PC-3 (cell line): ENCODE results near the gene KCNT1. TPM values are rescaled to one million over a fixed set of nuclear protein-coding genes. Genes with fewer than 3 reads are reported as not detected.

Experiments
- ATAC-seq: fragments of 200-7000 bp; cut with Tn5 transposase; 2 replicates; pipeline ENCODE4 v1.9.1; 2020; ENCODE audit warnings: mild to moderate bottlenecking, moderate library complexity
- BruUV-seq: library from RNA; stranded (reverse); fragments of 400-500 nt; replicated peaks from 2 replicates; lab custom pipeline; 2021; lab: Mats Ljungman, UMichigan
- CTCF ChIA-PET: fragments of 300-600 bp; sonication (Branson Sonifier 250); formaldehyde crosslinking; loops from one replicate; lab custom pipeline; 2022; ENCODE audit warnings: antibody characterized with exemption; lab: Charles Lee
- POLR2A ChIA-PET: fragments of 300-600 bp; sonication (Branson Sonifier 250); formaldehyde crosslinking; loops from one replicate; lab custom pipeline; 2022; ENCODE audit warnings: antibody characterized with exemption; ENCODE audit not compliant: unreplicated experiment; lab: Charles Lee
- DNase-seq: peaks from one replicate; pipeline ENCODE4 v3.0.0-alpha.2; 2015
- H2AFZ ChIP-seq: fragments of 300-600 bp; sonication (generic); 2 replicates; pipeline ENCODE4 v1.6.0; 2016; ENCODE audit warnings: antibody characterized with exemption, low read length
- H3F3A ChIP-seq: fragments of 300-600 bp; sonication (generic); one replicate; pipeline ENCODE4 v1.6.0; 2017; ENCODE audit warnings: antibody characterized with exemption, low read length, control low read depth, mild to moderate bottlenecking; ENCODE audit not compliant: unreplicated experiment
- H3K27ac ChIP-seq: fragments of 300-600 bp; sonication (generic); 2 replicates; pipeline ENCODE4 v1.5.1; 2016; ENCODE audit warnings: mild to moderate bottlenecking, low read length
- H3K27me3 ChIP-seq: fragments of 300-600 bp; sonication (generic); 2 replicates; pipeline ENCODE4 v1.6.1; 2016; ENCODE audit warnings: low read length, mixed read lengths
- H3K36me3 ChIP-seq: fragments of 300-600 bp; sonication (generic); 2 replicates; pipeline ENCODE4 v1.6.1; 2016; ENCODE audit warnings: low read depth, mixed run types, low read length, mixed read lengths
- H3K4me1 ChIP-seq: fragments of 300-600 bp; sonication (generic); 2 replicates; pipeline ENCODE4 v1.5.1; 2016; ENCODE audit warnings: low read length; ENCODE audit not compliant: insufficient read depth
- H3K4me2 ChIP-seq: fragments of 300-600 bp; sonication (generic); 2 replicates; pipeline ENCODE4 v1.6.0; 2016; ENCODE audit warnings: low read length
- H3K4me3 ChIP-seq: fragments of 300-600 bp; sonication (generic); 2 replicates; pipeline ENCODE4 v1.5.1; 2016; ENCODE audit warnings: mild to moderate bottlenecking, low read length, mixed read lengths
- H3K79me2 ChIP-seq: fragments of 300-600 bp; sonication (generic); 2 replicates; pipeline ENCODE4 v1.6.1; 2017; ENCODE audit warnings: low read length, mixed read lengths
- H3K9ac ChIP-seq: fragments of 300-600 bp; sonication (generic); 2 replicates; pipeline ENCODE4 v1.6.0; 2016; ENCODE audit warnings: mild to moderate bottlenecking, low read length
- H3K9me2 ChIP-seq: fragments of 300-600 bp; sonication (generic); replicated peaks from 2 replicates; pipeline ENCODE4 v1.6.1; 2016; ENCODE audit warnings: mixed run types, low read length, mixed read lengths
- H3K9me3 ChIP-seq: fragments of 300-600 bp; sonication (generic); 2 replicates; pipeline ENCODE4 v1.6.1; 2016; ENCODE audit warnings: low read length, mixed read lengths
- H4K20me1 ChIP-seq: fragments of 300-600 bp; sonication (generic); 2 replicates; pipeline ENCODE4 v1.6.1; 2016; ENCODE audit warnings: low read length, mixed read lengths
- EZH2 ChIP-seq: fragments of 300-600 bp; sonication (generic); IDR thresholded peaks from one replicate; pipeline ENCODE4 v1.6.1; 2017; ENCODE audit warnings: antibody characterized with exemption, mild to moderate bottlenecking, low read length; ENCODE audit not compliant: unreplicated experiment
- EZH2phosphoT487 ChIP-seq: fragments of 300-600 bp; sonication (generic); IDR thresholded peaks from 2 replicates; pipeline ENCODE4 v1.6.1; 2018; ENCODE audit warnings: mild to moderate bottlenecking, antibody characterized with exemption, low read length, borderline replicate concordance
- intact Hi-C: fragments of 100-400 bp; cut with micrococcal nuclease; formaldehyde crosslinking; loops from 2 replicates; pipeline ENCODE4 v1.9.0; 2023
- total RNA-seq: library from RNA; depleted of rRNA; stranded (reverse); fragments of >200 nt; gene quantifications from 2 replicates; pipeline ENCODE4 v1.2.3, GENCODE V29; 2014
- TF ChIP-seq, protein P1 (sequence below): fragments of 300-600 bp; sonication (generic); conservative IDR thresholded peaks from 2 replicates; pipeline ENCODE4 v1.5.1; 2017; ENCODE audit warnings: antibody characterized with exemption, low read depth, mild to moderate bottlenecking, low read length

KCNT1 gene
- total RNA-seq, 1 experiment from 2014 or later = not detected

GRCh38 chr9:135792268-135793128, 90.5 kb downstream of the KCNT1 start:
- no peak overlapping the region for H3K4me2 ChIP-seq
- POLR2A ChIA-PET = no interaction called here
- no peaks in the 10 kb centered on the region for H4K20me1 ChIP-seq
- BruUV-seq = no TSS peak
- no peak overlapping the region for H2AFZ ChIP-seq
- DNase-seq (no peak), ATAC-seq (no peak)
- TF ChIP-seq EZH2 (no peak), EZH2phosphoT487 (no peak)
- TF ChIP-seq, protein P1, sequence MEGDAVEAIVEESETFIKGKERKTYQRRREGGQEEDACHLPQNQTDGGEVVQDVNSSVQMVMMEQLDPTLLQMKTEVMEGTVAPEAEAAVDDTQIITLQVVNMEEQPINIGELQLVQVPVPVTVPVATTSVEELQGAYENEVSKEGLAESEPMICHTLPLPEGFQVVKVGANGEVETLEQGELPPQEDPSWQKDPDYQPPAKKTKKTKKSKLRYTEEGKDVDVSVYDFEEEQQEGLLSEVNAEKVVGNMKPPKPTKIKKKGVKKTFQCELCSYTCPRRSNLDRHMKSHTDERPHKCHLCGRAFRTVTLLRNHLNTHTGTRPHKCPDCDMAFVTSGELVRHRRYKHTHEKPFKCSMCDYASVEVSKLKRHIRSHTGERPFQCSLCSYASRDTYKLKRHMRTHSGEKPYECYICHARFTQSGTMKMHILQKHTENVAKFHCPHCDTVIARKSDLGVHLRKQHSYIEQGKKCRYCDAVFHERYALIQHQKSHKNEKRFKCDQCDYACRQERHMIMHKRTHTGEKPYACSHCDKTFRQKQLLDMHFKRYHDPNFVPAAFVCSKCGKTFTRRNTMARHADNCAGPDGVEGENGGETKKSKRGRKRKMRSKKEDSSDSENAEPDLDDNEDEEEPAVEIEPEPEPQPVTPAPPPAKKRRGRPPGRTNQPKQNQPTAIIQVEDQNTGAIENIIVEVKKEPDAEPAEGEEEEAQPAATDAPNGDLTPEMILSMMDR = no peak
- CTCF ChIA-PET = no interaction called here
- H3K4me1 ChIP-seq = no peaks in the 10 kb centered on the region
- H3K9me3 ChIP-seq = no peaks in the 10 kb centered on the region
- H3K36me3 ChIP-seq = no peaks in the 10 kb centered on the region
- H3K9ac ChIP-seq = no peak overlapping the region
- H3K79me2 ChIP-seq = no peaks in the 10 kb centered on the region
- H3F3A ChIP-seq = no peaks in the 10 kb centered on the region
- H3K9me2 ChIP-seq = no peaks in the 10 kb centered on the region
- intact Hi-C loops = no loop called here
- H3K27ac ChIP-seq = no peak overlapping the region
- H3K27me3 ChIP-seq = no peaks in the 10 kb centered on the region
- no peak overlapping the region for H3K4me3 ChIP-seq

DNA sequence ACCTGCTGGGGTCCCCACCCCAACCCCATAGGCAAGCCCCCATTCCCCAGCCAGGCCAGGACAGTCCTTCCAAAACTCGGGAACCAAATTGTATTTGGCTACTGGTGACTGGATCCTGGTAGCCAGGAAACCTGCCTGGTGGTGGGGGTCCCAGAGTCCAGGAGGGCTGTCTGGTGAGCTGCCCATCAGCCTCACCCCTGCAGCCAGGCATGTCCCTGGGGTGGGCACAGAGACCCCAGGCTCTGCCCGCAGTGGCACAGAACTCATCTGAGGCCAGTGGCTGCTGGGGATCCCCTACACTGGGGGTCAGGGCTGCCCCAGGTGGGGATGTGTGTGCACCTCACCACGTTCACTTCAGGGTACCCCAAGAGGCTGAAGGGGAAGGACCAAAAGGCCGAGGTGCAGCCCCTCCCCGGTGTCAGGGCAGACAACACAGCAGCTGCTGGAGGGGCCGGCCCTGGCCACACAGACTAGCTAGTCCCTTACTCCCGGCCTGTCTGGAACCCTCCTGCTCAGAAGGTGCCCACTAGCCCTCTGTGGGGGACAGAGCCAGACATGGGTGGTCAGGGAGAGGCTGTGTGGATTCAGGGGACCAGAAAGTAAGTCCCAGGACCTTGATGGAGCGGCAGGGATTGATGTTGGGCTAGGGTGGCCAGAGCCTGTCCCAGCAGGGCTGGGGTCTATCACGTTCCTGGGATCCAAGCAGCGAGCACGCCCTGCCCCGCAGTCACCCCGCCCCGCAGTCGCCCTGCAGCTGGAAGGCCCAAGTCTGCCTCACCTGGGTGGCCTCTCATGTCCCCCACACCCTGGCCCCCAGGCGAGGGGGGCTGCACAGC, 91.5 kb downstream of the KCNT1 start:
- no peaks in the 10 kb centered on the region for H4K20me1 ChIP-seq
- ATAC-seq (no peak), DNase-seq (no peak)
- H3K9me3 ChIP-seq = no peaks in the 10 kb centered on the region
- H3K4me1 ChIP-seq = no peaks in the 10 kb centered on the region
- CTCF ChIA-PET = no interaction called here
- H3K27ac ChIP-seq = no peak overlapping the region
- H2AFZ ChIP-seq = no peak overlapping the region
- POLR2A ChIA-PET = no interaction called here
- intact Hi-C loops = no loop called here
- TF ChIP-seq EZH2phosphoT487 = no peak
- TF ChIP-seq, protein P1 = no peak
- TF ChIP-seq EZH2 = no peak
- H3K27me3 ChIP-seq = no peaks in the 10 kb centered on the region
- H3K9ac ChIP-seq = no peak overlapping the region
- no TSS peak for BruUV-seq
- H3K9me2 ChIP-seq = no peaks in the 10 kb centered on the region
- no peak overlapping the region for H3K4me3 ChIP-seq
- H3K36me3 ChIP-seq = no peaks in the 10 kb centered on the region
- H3F3A ChIP-seq = no peaks in the 10 kb centered on the region
- H3K79me2 ChIP-seq = no peaks in the 10 kb centered on the region
- H3K4me2 ChIP-seq = no peak overlapping the region

DNA sequence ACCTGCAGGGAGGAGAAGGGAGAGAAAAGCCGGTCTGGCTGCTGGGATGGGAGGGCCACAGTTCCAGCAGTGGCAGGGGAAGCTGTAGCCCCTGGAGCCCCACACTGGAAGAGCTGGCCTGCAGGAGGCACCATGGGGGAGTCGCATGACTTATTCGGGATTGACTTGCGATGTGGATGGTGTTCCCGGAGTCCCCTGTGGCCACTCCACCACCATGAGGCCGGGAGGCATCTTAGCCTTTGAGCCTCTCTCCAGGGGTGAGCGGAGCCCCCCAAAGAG, 92.0 kb downstream of the KCNT1 start:
- Histone ChIP-seq H3K4me2 (no peak overlapping the region), H4K20me1 (no peaks in the 10 kb centered on the region), H3K9me3 (no peaks in the 10 kb centered on the region), H3K79me2 (no peaks in the 10 kb centered on the region), H3F3A (no peaks in the 10 kb centered on the region), H3K27me3 (no peaks in the 10 kb centered on the region), H3K4me3 (no peak overlapping the region), H3K4me1 (no peaks in the 10 kb centered on the region), H2AFZ (no peak overlapping the region), H3K36me3 (no peaks in the 10 kb centered on the region), H3K27ac (no peak overlapping the region), H3K9ac (no peak overlapping the region), H3K9me2 (no peaks in the 10 kb centered on the region)
- DNase-seq = no peak
- CTCF ChIA-PET = no interaction called here
- TF ChIP-seq EZH2 = no peak
- ATAC-seq = no peak
- POLR2A ChIA-PET = no interaction called here
- intact Hi-C loops = no loop called here
- BruUV-seq = no TSS peak
